CD4-positive, alpha-beta T cell treated with Interleukin-12 subunit alpha and Interleukin-12 subunit beta, for 1 hour (primary cell): Measurements from ENCODE around the gene FZR1.

ENCODE experiments used
- DNase-seq: peaks from one replicate; pipeline ENCODE4 v3.0.0-alpha.2; 2020

The FZR1 gene

DNA sequence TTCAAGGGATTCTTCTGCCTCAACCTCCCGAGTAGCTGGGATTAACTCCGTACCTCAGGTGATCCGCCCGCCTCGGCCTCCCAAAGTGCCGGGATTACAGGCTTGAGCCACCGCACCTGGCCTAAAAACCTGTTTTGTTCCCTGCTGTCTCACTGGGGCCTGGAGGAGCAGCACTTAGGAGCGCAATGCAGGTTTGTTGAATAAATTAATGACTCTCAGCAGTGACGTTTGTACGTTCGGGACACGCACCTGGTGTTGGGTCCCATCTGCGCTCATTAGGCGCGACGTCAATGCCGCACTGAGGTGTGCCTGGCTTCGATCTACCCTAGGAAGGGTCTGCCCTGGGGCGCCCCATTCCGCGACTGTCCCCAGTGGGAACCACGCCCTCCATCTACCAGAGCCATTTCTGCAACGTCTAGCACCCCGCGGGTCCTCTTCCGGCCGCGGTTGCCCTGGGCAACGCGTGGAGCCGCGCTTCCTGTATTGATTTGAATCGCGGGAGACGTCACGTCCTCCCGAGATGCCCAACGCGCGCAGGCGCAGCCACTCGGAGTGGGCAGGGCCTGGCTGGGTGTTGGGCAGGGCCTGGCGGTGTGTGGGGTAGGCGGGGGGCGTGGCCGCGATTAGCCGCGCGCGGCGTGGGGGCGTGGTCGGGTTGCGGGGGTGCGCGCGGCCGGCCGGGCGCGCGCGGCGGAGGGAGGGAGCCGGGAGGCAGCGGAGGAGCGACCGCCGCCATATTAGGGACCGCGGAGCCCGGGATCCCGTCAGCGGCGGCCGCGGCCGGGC is at the start of gene FZR1:
Gene FZR1 (plus strand): TSS at position 714 of the 786 bp plus-strand sequence. CDS start 16,679 bp downstream, outside the sequence.
- peak; percentile 100 for DNase-seq

DNA sequence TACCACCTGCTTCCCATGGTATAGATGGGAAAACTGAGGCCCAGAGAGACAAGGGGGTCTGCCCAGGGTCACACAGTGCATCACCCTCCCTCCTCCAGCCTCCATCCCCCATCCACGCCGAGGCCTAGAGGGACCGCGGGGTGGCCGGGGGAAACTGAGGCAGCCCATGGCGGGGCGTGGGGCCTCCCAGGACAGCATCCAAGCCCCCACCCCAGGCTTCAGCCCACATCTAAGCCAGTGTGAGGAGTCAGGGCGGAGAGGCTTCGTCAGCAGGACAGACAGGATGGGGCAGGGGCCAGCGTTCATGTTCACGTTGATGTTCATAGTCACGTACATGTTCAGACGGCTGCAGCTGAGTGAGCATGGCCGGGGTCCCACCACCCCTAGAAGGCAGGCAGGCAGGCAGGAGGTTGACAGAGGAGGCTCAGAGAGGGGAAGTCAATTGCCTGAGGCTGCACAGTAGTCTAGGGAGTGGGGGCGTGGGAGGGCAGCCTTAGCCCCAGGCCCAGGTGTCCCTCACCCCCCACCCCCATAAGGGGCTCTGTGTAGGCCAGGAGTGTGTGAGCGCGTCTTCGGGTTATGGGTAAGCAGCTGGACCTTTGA is 49.1 kb upstream of the FZR1 start:
- no peak for DNase-seq

DNA sequence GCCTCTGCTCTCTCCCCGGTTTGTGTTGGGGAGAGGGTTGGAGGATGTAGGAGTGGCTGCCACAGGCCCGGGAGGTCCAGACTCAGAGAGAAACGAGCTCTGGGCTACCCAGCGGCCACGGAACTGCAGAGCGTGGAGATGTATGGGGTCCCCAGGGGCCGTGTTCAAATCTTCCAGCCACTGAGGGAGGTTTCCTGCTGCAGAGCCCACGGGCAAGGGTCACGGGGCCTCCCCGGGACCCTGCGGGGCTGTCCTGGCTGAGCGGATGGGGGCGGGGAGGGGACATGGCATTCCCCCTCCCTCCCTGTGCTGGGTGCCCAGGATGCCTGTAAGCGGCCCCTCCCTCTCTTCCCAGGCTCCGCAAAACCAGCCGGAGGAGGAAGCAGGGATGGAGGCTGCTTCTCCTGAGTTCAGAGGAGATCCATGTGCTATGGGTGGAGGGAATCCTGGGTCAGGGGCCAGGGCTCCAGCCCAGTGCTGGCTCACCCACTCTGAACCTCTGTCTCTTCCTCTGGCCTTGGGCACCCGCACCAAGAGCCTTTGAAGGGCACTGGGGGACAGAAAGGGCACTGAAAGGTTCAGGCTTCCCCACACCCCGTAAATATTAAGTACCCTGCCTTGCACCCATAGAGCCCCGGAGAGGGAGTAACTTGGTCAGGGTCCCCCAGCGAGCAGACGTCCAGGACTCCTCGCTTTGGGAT is 48.4 kb upstream of the FZR1 start:
- DNase-seq, result no peak

DNA sequence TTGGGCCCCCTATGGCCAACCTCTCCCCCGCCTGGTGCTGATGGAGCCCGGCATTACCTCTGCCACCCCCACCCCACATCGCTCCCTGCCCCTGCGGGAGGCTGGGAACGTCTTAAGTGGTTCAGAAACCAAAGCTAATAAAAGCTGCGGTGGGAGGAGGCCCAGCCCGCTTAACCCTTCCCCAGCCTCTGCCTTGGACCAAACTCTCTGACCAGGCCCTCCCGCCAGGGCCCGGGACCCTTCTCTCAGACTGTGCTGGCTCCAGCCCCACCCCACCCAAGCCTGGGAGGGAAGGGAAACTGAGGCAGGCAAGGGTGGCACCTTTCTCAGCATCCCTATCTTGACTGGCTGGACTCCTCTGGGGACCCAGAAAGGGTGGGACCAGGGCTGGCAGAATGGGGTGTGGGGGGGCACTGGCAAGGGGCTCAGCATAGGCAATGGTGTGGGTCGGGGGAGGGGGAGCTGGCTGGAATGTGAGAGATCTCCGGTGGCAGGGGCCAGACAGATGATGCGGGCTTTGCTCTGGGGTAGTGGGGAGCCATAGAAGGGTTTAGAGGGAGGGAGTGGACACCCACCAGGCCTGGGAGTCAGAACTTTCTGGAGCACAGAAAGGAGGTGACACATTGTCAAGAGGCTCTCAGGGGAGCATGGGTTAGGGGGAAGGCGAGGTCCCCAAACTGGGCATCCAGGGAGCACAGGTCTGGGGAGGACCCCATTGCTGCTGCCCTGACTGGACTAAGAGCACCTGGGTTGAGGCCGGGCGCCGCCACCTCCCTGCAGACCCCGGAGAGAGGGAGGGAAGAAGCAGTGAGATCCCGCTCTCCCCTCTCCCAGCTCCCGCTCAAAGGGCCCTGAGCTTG is 47.7 kb upstream of the FZR1 start:
- DNase-seq, result no peak

DNA sequence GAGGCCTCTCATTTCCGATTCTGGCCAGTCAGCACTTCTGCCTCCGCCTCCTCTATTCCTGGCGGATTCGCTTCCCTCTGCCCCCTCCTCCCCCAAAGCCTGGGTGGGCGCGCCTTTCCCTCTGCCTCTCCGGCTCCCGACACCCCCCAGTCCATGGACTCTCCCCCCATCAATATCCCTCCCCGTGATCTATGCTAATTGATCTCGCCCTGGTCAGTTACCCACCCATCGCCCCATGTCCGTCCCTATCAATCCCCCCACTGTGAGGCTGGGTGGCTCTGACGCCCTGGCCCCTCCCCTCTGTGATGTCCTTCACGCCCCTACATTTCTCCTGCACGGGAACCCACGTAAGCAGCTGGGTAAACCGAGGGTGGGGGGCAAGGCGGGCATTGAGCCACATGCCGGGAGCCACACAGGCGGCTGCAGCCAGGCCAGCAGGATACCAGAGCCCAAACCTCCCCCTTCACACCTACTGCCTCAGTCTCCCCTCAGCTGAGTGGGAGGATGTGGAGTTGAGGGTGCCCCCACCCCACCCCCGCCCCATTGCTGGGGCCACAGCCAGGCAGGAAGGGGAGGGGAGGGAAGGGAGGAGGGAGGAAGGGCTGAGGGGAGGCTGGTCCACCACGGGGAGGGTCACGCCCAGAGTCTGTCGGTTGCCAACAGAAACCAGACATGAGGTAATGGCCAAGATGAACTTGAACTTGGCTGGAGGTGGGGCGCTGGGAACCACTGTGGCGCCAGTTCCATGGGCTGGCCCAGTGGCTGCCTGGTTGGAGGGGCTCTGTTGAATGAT is 46.8 kb upstream of the FZR1 start:
- no peak for DNase-seq

DNA sequence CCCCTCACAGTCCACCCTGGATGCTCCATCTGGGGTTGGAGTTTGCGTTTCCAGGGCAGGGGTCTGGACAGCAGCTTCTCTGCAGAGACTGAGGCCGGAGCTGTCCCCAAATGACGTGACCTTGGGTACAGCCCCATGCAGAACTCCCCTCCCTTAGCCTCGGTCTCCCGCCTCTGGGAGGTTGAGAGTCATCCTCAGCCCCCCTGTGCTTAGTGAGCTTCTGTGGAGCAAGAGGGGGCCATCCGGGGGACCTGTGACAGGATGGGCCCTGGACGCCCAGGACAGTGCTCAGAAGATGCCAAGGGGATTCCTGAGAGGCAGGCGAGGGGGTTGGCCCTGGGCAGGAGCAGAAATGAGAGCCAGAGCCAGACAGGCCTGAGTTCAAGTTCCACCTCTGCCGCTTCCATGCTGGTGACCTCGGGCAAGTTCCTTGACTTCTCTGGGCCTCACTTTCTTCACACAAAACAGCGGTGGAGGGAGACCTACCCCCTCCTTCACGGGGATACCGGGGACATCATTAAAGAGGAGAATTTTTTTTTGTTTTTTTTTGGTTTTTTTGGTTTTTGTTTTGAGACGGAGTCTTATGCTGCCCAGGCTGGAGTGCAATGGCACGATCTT is 46.0 kb upstream of the FZR1 start:
- no peak for DNase-seq

DNA sequence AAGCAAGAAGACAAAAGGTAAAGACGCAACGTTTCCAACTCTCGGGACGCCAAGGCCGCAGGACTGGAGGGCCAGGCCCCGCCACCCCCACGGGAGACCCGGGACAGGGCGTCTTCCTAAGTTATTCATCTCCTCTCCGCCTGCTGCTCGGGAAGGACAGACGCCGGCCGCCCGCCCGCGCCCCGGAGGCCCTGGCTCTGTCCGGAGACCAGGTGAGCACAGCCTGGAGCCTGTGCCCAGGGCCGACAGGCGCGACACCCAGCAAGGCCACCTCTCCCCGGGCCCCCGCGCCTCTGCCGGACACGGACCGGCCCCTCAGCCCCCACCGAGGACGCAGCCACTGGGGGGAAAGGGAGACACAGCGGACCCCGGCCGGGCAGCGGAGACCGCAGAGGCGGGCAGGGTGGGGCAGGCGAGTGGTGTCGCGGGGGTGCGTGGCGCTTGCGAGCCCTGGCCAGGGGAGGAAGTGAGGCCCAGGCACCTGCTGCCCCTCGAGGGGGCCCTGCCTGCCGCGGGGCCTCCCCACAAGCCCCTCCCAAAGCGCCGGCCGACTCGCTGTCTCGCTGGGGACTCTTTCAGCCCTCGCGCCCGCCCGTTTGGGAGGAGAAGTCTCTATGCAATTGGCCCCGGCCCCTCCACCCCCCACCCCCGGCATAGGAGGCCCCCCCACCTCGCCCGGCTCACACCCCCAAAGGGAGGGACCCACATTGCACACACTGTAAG is 43.0 kb upstream of the FZR1 start:
- no peak for DNase-seq

DNA sequence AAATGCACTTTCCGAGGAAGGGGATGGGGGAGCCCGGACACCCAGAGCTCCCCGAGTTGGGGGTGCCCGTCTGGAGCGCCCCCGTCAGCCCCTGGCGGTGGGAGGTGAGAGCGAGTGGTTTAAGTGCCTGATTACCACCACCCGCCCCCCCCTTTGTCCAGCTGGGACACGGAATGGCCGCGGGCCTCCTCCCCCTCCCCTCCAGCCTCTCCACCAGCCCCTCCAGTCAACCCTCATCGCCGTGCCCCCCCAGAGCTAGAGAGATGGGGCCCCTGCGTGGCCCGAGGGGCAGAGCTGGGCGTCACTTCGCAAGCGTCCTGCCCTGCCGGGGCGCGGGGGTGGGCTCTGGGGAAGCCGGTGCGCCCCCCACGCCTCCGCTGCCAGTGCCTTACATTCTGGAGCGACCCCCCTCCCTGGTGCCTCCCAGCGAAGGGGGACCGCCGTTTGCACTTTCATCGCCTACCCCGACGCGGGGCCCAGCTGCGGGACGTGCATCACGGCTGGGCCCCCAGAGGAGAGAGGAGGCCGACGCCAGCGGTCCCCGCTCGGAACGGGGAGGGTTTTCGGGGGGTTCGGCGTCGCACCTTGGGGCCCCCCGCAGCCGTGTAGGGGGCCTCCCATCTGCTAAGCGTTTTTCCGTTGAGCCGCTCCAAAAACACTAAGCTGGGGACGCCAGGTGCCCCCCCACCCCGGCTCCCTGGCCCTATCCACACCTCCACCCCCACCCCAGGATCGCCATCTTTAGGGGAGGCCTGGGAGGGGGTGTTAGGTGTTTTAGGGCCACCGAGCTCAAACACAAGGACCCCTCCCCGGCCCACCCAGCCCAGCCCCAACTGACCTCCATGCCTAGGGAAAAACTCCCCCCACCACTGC is 42.2 kb upstream of the FZR1 start:
- no peak for DNase-seq

DNA sequence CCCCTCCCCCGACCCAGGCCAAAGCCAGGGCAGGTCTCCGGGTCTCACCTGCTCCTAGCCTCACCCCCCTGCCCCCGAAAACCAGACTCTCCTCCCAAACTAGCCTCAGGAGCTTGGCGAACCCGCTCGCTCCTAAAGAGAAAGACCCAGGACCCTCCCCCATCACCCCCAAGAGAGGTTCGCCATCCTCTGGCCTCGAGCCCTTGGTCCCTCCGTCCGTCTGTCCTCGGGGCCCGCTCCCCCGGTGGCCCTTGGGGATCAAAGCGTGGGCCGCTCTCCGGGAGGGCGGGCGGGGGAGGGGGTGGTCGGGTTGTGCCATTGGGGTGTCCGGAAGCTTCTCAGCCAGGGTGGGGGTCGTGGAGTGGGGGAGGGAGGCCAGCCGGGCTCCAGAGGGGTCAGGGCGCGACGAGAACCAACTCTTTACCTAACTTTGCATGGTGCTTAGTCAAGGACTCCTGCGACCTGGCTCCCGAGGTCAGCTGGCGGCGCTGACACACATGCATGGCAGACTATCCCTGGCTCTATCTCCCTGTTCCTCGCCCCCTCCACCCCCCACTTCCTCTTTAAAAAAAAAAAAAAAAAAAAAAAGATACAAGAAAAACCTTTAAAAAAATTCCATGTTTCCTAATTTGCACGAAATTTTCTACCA is 41.4 kb upstream of the FZR1 start:
- DNase-seq, result no peak

DNA sequence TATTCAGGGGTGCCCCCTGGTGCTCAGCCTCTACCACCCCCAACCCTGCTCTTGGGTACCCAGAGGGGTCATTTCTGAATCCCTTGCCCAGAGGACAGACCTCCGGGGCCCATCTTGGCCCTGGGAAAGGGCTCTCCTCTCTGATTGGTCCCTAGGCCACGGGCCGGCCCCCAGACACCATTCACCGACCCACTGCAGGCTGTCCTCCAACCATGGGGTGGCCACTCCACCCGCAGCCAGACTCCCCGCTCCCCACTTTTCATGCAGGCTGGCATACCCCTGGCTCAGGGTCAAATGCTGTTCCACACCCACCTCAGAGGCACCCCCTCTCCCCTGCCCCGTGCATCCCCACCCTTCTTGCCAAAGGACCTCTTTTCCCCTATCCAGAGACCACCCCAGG is 40.6 kb upstream of the FZR1 start:
- no peak for DNase-seq

DNA sequence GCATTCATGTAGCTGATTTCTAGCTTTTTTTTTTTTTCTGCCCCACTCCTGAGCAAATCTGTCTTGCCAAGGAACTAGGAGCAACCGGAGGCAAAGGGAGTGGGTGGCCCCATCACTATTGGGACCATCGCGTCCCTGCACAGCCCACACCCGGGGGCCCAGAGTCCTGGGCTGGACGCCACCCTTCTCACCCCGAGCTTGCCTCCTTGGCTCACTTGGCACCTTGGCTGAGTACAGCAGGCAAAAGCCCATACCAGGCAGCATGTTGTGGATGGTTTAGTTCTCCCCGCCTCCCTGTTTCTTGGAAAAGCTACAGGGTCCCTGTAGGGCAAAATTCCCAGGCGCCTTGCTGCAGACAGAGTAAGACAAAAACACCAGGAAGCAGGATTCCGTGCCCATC is 39.5 kb upstream of the FZR1 start:
- no peak for DNase-seq

DNA sequence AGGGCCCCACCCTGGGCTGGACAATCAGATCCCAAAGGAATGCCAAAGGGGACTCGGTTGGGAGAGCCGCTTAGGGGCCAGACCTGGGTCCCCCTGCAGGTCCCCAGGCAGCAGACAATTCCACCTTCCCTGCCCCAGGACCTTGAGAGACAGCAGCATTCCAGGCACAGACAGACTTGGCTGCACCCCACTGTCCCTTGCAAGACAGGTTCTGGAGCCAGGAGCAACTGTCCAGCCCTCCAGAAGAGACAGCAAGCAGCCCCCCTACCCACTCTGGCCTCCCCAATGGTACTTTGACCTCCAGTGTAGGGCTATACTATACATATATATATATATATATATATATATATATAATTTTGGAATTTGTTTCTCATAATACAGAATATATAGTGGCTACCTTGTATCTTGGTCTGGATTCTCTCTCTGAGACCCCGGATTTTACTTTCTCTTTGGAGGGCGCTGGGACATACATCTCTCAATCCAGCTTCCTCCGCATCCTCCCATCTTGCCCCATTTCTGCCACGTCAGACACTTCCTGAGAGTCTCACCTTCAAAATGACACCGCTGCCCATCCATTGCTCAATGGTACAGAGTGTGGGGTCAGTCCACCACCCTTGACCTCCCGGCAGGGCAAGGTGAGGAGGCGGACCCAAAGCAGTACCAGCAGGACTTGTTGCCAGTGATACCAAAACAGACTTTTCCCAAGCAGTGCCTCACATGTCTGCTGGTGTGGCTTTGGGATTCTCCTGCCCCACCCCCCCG is 38.5 kb upstream of the FZR1 start:
- DNase-seq, result no peak

DNA sequence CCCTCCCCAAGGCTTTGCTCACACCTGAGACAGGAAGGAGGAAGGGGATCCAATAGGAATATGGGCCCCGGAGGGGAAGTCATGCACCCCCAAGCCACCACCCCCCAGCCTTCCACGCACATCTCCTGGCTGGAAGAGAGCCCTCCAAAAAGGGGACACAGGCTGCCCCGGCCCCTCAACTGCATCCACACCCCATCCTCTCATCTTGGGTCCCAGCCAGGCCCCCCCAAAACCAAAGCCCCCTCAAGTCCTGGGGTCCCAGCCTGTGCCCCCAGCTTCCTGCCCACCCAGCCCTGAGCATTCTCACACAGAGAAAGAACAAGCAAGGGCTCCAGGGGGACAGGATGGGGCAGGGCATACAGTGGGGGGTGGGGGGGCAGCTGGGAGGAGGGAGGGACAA is 37.9 kb upstream of the FZR1 start:
- no peak for DNase-seq

DNA sequence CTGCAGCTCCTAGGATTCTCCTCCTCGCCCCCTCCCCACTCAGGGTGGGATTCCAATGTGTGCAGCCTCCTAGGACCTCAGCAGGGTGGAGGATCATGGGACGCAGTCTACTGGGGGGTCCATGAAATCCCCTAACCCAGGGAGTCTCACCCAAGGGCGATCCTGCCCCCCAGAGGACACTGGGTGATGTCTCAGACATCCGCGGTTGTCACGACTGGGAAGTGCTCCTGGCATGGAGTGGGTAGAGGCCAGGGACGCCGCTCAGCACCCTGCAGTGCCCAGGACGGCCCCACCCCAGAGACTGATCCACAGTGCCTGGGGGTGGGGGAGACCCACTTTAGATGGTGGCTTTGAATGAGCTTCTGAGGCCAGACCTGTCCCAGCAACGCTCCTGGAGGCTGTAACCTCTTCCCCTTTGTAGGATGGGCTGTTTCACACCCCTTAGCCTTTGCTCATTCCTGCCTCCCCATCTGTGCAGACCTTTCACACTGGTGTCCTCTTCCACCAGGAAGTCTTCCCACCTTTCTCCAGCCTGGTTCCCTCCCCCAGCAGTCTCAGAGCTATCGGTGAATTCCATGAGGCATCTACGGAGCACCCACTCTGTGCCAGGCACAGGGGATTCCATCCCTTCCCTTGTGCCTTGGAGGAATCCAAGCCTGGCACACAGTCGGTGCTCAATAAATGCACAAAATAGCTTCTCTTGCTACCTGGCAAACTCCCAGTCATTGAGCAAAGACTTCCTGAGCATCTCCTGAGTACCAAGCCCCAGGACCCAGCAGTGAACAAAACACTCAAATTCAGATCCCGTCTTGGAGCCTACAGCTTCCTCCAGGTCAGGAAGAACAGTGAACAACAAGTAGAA is 36.2 kb upstream of the FZR1 start:
- DNase-seq, result no peak

DNA sequence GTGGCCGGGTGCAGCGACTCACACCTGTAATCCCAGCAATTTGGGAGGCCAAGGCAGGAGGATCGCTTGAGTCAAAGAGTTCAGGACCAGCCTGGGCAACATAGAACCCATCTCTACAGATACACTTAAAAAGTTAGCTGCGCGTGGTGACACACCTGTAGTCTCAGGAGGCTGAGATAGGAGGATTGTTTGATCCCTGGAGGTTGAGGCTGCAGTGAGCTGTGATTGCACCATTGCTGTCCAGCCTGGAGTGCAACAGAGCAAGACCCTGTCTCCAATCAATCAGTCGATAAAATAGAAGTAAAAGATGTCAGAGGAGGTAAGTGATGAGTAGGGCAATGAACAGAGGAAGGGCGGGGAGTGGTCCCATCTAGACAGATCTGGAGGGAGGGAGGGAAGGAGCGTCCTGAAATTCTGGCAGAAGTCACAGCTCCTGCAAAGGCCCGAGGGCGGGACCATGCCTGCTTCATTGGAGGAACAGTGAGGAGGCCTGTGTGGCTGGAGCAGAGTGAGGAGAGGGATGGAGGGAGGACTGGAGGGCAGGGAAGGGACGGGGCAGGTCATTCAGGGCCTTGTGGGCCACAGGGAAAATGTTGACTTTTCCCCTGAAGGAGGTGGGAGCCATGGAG is 35.5 kb upstream of the FZR1 start:
- DNase-seq, result no peak

DNA sequence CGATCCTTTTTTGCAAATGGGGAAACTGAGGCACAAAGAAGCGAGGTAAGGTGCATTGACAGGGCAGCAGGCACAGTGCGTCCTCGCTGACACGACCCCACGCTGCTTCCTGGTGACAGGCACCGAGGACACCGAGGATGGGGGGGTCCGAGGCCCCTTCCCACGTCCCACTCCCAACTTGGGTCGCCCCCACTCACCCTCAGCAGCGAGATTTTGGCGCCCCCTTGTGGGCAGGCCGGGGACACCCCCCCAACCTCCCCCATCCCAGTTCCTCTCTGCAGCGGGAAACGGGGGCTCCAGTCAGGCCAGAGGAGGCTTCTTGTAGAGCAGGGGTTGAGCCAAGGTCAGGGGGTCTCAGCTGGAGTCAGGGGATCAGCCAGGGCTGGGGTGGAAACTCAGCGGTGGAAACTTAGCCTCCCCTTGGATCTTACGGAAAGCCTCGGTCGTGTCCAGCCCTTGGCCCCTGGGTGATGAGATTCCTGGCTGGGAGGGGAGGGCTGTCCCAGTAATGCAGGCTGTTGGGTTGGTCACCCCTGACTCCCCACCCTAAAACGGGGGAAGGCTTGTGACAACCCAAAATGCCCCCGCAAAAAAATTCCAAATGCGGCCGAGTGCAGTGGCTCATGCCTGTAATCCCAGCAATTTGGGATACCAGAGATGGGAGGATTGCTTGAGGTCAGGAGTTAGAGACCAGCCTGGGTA is 34.0 kb upstream of the FZR1 start:
- DNase-seq, result peak; percentile 30

DNA sequence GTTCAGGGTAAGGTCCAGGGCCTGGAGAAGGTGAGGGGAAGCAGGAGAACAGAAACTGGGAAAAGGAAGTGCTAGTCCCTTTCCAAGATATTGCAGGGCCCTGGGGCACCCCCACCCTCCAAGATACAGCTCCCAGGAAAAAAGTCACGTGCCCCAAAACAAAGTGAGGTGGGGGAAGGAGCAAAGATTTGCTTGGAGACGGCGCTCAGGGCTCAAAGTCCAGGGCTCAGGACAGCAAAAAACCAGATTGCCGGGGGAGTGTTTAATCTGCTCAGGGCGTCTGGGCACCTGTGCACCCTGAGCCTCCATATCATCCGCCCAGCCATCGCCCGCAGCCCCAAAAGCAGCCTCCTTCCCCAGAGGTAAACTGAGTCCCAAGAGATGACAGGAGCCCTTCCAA is 32.1 kb upstream of the FZR1 start:
- DNase-seq, result no peak
